Stimulated activated CD4-positive, alpha-beta T cell treated with anti-CD3 and anti-CD28 coated beads, Interleukin-4, amount 100 ng/mL, for 48 hours (primary cell): ENCODE results near the gene LIPM.

Experiments used
- DNase-seq, 2 donors: peaks; one replicate each; pipeline ENCODE4 v3.0.0-alpha.2; 2020; ENCODE audit warnings: low read depth in 2 of 2

LIPM gene

GRCh38 chr10:88840104-88840503 is 37.6 kb downstream of the LIPM start:
- no peak for DNase-seq

DNA sequence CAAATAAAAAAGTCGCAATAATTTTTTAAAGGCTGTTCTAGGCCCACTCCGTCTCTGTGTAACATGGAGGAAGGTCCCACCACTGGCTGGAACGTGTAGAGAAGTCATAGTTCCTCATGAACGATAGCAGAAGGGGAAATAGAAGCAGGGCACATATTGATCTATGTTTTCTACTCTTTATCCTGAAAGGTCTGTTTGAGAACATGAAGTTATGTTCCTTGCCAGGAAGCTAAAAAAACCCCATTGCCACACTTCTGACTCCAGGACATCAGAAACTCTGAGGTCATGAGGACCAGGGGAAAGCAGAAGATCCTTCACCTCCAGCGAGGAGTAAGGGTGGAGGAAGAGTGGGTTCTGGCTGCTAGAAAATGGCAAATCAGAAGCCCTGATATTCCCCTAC is 38.4 kb downstream of the LIPM start:
- no peak for DNase-seq

GRCh38 chr10:88841316-88842111 is 39.0 kb downstream of the LIPM start:
- DNase-seq = no peak

- DNase-seq = no peak
These were observed 40.6 kb downstream of the LIPM start for GRCh38 chr10:88843171-88843570.

- no peak for DNase-seq
These were observed 46.0 kb downstream of the LIPM start for GRCh38 chr10:88848499-88848898.

GRCh38 chr10:88849234-88849633 is 46.7 kb downstream of the LIPM start:
- no peak for DNase-seq

- DNase-seq = no peak
These were observed 48.2 kb downstream of the LIPM start for GRCh38 chr10:88850712-88851111.

DNA sequence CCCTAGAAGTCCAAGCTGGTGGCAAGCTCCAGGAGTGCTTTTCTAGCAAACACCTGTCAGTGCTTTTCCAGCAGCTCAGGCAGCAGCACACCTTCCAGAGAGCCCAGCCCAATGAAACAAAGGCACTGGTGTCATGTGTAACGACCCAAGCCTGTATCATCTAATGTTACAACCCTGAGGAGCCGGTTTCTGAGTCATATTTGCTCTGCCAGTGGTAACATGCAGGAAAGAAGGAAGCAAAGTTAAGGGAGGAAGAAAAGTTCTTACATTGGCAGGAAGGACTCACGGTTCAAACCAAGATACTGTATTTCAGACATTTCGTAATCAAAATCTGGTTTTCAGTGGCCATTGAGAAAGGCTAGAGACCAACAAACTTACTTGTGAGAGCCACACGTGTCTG is 49.2 kb downstream of the LIPM start, which contains the start of gene ANKRD22:
Gene ANKRD22, minus strand, starts transcription at position 139 of the 400 bp plus-strand sequence. CDS start 237 bp downstream, outside the sequence.
- DNase-seq = no peak

DNA sequence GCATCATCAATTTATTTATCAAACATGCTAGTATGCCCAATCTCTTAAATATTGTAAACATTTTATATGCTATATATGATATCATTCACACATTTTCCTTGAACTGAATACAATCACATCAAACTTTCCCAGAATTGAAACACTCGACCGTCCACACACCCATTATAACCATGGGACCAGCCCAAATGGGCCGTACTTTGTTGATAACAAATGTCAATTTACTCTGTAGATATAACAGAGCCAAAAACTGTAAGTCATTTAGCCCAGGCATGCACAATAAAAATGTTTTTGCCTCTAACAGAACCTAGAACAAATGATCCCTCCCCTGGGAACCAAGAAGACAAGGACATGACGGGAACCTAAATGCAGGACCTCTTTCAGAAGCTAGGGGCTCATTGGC is 49.8 kb downstream of the LIPM start:
- no peak for DNase-seq

DNA sequence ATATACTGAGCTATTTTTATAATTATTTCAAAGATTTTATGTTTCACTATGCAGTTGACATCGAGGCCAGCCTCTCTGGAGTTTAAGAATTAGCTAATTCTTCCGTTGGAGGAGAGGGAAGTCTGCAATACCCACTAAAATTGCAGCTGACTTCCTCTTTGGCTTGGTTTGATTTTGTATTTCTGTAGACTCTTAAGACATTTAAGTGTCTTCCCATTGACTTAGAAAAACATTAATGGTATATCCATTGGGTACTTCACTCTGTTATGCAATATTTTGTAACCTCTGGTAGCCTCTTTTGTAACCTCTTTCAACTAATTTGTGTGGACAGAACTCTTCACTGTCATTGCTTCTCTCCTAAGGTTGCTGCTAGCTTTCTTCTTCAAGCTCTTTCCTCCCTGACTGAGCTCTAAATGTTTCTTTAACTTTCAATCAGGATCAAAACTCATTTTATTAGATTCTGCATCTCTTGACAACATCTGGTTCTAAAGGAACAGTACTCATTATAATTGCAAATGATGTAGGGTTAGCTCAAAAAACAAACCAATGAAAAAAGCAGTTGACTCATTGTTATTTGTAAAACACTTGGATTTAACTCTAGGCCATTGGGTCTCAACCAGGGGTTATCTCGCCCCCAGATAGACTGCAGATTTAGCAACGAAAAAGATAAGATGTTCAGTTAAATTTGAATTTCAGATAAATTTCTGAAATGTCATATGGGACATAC is 50.8 kb downstream of the LIPM start:
- no peak for DNase-seq

- no peak for DNase-seq
These were observed 52.2 kb downstream of the LIPM start for GRCh38 chr10:88854684-88855083.

- DNase-seq = no peak
These were observed 55.3 kb downstream of the LIPM start for GRCh38 chr10:88857831-88858230.

DNA sequence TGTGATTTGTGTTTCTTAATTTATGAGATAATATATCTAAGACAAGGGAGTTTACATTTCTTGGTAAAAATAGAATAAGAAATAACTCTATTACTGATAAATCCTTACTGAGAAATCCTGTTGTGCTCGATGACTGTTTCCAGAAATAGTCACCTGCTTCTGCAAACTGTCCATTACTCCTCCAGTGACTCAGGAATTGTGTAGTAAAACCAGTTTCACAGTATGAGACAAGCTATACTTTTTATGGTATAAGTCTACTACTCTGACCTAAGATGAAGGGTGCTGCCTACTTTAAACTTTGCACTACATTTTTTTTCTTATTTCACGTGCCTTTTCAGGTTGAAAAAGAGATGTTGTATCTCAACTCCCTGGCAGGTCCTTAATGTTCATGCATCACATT is 56.0 kb downstream of the LIPM start:
- no peak for DNase-seq

GRCh38 chr10:88861036-88861435 is 58.5 kb downstream of the LIPM start:
- DNase-seq = no peak

GRCh38 chr10:88865281-88865876 is 62.8 kb downstream of the LIPM start:
- no peak for DNase-seq

- DNase-seq = no peak
These were observed 63.9 kb downstream of the LIPM start for GRCh38 chr10:88866454-88866853.

DNA sequence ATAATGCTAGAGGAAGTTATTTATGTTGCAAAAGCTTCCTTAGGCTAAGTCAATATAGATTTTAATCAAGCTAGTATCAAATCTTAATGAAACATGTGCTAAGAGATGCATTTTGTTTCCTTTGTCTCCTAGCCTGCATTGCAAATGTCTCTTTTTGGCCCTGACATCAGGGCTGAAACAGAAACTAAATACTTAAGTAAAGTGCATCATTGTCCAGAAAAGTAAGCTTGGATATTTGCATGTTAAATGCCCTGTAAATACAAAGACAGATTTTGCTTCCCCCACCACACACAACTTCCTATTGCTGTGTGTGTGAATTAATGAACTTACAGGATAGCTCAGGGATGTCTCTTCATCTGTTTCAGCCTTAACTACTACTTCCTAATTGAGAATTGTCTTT is 67.6 kb downstream of the LIPM start:
- no peak for DNase-seq
